Neural crest cell (in vitro differentiated cells): Measurements from ENCODE around the gene TBX18. TPM values are rescaled to one million over a fixed set of nuclear protein-coding genes. Genes with fewer than 3 reads are reported as not detected.

Source experiments
- DNase-seq: peaks from one replicate; pipeline ENCODE4 v3.0.0; 2021; ENCODE audit warnings: low read depth, mixed read lengths, low spot score
- H3K27ac Mint-ChIP-seq: one replicate; pipeline ENCODE4 v1.8.0; 2021; ENCODE audit warnings: mild to moderate bottlenecking, mixed read lengths; ENCODE audit not compliant: unreplicated experiment
- H3K27me3 Mint-ChIP-seq: 2 replicates; pipeline ENCODE4 v1.8.0; 2021; ENCODE audit warnings: low read depth, mild to moderate bottlenecking, mixed read lengths
- H3K36me3 Mint-ChIP-seq: 2 replicates; pipeline ENCODE4 v1.8.0; 2021; ENCODE audit warnings: low read depth, mild to moderate bottlenecking, mixed read lengths
- H3K4me1 Mint-ChIP-seq: 2 replicates; pipeline ENCODE4 v1.8.0; 2021; ENCODE audit warnings: mixed read lengths
- H3K4me3 Mint-ChIP-seq: one replicate; pipeline ENCODE4 v1.8.0; 2021; ENCODE audit warnings: mild to moderate bottlenecking, mixed read lengths
- H3K9me3 Mint-ChIP-seq: 2 replicates; pipeline ENCODE4 v1.8.0; 2021; ENCODE audit warnings: mixed read lengths
- total RNA-seq: library from RNA; stranded (reverse); gene quantifications from 2 replicates; pipeline ENCODE4 v1.2.1, GENCODE V29; 2021
- TF ChIP-seq, protein P1 (sequence below): fragments of 200-600 bp; sonication (generic); conservative IDR thresholded peaks from 2 replicates; pipeline ENCODE4 v1.5.0; 2021; ENCODE audit warnings: antibody characterized with exemption, mild to moderate bottlenecking

The TBX18 gene
- total RNA-seq, 1 donor from 2014 or later, result 0.47 TPM

DNA sequence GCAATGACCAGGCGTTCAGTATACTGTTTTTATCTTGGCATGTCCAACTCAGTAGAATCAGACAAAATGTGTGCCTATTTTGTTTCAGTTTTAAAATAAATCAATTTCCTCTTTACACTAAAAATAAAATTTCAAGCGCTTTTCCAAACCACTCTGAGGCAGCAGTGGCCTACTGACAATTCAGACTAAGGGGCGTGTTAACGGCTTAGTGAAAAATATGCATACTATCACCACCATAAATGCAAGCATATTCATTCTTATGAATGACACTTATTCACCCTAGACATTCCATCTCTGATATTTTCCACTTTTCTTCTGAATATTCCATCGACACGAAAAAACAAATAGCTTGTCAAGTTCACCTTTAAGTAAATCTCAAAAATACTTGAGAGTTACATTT lies 7.5 kb downstream of the TBX18 start:
- Mint-ChIP-seq H3K36me3 (no peaks in the 10 kb centered on the region), H3K4me1 (no peaks in the 10 kb centered on the region), H3K4me3 (no peak overlapping the region), H3K27ac (no peak overlapping the region), H3K9me3 (no peaks in the 10 kb centered on the region), H3K27me3 (peaks cover 96% of the 10 kb centered on the region)
- DNase-seq, result no peak
- TF ChIP-seq, protein P1, sequence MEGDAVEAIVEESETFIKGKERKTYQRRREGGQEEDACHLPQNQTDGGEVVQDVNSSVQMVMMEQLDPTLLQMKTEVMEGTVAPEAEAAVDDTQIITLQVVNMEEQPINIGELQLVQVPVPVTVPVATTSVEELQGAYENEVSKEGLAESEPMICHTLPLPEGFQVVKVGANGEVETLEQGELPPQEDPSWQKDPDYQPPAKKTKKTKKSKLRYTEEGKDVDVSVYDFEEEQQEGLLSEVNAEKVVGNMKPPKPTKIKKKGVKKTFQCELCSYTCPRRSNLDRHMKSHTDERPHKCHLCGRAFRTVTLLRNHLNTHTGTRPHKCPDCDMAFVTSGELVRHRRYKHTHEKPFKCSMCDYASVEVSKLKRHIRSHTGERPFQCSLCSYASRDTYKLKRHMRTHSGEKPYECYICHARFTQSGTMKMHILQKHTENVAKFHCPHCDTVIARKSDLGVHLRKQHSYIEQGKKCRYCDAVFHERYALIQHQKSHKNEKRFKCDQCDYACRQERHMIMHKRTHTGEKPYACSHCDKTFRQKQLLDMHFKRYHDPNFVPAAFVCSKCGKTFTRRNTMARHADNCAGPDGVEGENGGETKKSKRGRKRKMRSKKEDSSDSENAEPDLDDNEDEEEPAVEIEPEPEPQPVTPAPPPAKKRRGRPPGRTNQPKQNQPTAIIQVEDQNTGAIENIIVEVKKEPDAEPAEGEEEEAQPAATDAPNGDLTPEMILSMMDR, result no peak

DNA sequence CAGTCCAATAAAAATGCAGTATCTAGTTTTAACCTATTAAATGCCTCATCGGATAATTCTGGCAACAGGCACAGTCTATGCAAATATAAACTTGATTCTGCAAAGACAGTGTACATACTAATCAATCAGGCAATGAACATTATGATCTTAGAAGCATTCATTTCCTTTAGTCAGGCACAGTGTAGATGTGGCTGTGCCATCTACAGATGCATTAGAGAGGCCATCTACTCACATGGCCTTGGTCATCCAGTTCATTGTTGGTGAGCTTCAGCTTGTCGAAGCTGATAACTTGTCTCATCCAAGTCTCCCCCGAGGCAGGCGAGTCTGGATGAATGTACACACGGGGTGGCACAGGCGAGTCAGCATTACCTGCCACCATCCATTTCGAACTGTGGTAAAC lies 7.9 kb downstream of the TBX18 start:
- no peaks in the 10 kb centered on the region for H3K9me3 Mint-ChIP-seq
- no peak overlapping the region for H3K27ac Mint-ChIP-seq
- DNase-seq, result no peak
- no peaks in the 10 kb centered on the region for H3K36me3 Mint-ChIP-seq
- H3K27me3 Mint-ChIP-seq, result peaks cover 96% of the 10 kb centered on the region
- H3K4me3 Mint-ChIP-seq, result no peak overlapping the region
- TF ChIP-seq, protein P1, result no peak
- H3K4me1 Mint-ChIP-seq, result no peaks in the 10 kb centered on the region

DNA sequence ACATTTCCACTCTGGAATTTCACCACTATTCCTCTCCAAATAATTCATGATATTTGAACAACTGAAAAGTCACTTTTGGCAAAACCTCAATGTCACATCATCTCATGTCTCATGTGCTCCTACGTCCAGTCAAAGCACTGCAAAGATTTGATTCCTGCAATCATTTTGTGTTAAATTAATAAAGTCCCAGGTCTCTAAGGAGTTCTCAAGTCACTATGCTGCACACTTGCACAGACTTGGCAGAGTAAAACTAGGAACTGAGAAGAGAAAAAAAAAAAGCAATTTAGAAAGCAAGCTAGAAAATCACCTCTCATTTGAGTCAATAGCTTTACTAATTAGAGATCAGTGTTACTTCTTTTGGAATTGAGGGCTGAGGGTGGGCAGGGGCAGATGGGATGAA lies 11.2 kb downstream of the TBX18 start:
- Mint-ChIP-seq H3K4me1 (no peaks in the 10 kb centered on the region), H3K27ac (no peak overlapping the region), H3K27me3 (peaks cover 94% of the 10 kb centered on the region)

DNA sequence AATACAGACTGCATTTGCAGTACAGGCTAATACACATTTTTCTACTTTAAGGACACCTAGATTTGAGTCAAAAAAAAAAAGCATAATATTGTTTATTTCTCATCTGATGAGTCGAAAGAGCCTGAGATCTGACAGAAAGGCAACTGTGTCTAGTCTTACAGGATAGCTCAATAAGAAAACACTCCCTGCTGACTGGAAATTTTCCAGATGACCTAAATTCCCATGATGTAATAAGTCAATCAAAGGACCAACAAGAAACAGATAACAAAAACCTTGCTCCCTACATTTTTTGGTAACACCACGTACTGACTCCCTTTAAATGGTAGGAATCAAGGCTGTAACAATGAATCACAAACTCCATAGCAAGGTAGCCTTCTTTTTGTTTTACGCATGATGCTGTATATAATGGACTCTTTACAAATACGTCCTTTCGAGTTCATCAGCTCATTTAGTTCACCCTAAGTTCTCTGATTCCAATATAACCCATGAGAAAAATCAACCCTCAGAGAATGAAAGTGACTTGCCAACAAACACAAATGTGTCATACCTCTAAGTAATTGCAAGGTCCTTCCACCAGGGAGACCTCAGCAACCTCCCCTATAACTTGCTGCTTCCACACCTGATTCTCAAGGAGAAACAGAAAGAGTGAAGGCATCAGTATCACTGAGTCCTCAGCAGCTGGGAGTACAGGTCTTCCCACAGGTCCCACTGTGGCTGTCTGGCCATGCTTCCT lies 12.1 kb downstream of the TBX18 start:
- no peak overlapping the region for H3K27ac Mint-ChIP-seq
- TF ChIP-seq, protein P1, result no peak
- H3K4me1 Mint-ChIP-seq, result no peaks in the 10 kb centered on the region
- H3K9me3 Mint-ChIP-seq, result no peaks in the 10 kb centered on the region
- no peak overlapping the region for H3K4me3 Mint-ChIP-seq
- H3K36me3 Mint-ChIP-seq, result no peaks in the 10 kb centered on the region
- DNase-seq, result no peak
- H3K27me3 Mint-ChIP-seq, result peaks cover 97% of the 10 kb centered on the region

More for the DNA sequence above, 11.2 kb downstream of the TBX18 start:
- H3K9me3 Mint-ChIP-seq, result no peaks in the 10 kb centered on the region
- no peak for DNase-seq
- no peak overlapping the region for H3K4me3 Mint-ChIP-seq
- H3K36me3 Mint-ChIP-seq, result no peaks in the 10 kb centered on the region
- TF ChIP-seq, protein P1, result no peak

DNA sequence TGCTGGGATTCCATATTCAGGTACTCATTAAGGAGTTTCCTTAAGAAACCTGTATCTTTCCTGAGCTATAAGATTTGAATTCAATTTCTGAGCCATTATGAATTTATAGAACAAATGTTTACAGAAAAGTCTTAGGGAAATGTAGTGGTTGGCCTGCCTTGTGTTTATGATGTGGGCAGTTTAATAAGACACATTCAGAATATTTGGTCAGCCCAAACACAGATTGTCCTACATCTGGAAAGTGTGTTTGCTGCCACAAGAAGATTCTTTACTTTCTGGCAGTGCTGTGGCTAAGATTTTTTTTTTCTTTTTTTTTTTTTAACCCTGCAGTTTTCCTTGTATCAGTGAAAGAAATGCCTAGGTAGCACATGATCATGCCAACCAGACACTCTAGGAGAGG lies 15.2 kb downstream of the TBX18 start:
- Mint-ChIP-seq H3K27ac (no peak overlapping the region), H3K36me3 (no peaks in the 10 kb centered on the region), H3K9me3 (no peaks in the 10 kb centered on the region), H3K27me3 (peaks cover 90% of the 10 kb centered on the region), H3K4me1 (no peaks in the 10 kb centered on the region), H3K4me3 (no peak overlapping the region)
- TF ChIP-seq, protein P1, result no peak
- no peak for DNase-seq
